Esophagus squamous epithelium (tissue), 4 donors: ENCODE measurements around the gene AIG1.

Experiments
- POLR2A ChIP-seq, 4 donors: fragments of 450-650 bp; IDR thresholded peaks; one replicate each; pipeline ENCODE4 v1.6.1; 2017; ENCODE audit warnings: antibody characterized with exemption in 4 of 4, mild to moderate bottlenecking in 4 of 4, moderate library complexity in 3 of 4
- TF ChIP-seq, protein P1 (sequence below), 6 experiments: fragments of 450-650 bp in 4 of 6; fragments of 200-600 bp in 2 of 6; sonication (generic) in 2 of 6; IDR thresholded peaks; one replicate each; pipeline ENCODE4 v1.5.1; 2016 to 2019; ENCODE audit warnings: antibody characterized with exemption in 6 of 6, mild to moderate bottlenecking in 4 of 6, moderate library complexity in 4 of 6

DNA sequence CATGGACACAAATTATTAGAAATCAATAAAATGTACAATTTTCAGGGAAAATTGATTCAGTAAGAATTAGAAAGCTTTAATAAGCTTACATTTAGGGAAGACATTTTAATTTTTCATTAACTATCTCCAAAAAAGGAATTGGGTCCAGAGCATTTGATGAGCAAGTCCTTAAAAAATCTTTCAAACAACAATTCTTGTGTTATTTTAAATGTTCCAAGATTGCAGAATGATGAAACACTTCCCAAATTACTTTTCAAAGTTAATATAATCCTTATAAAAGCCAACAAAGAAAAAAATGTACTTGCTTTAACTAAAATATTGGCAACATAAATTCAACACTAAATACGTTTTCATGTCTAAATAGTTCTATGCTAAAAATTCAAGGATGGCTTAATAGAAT lies 287.8 kb downstream of the AIG1 start:
- TF ChIP-seq, protein P1, sequence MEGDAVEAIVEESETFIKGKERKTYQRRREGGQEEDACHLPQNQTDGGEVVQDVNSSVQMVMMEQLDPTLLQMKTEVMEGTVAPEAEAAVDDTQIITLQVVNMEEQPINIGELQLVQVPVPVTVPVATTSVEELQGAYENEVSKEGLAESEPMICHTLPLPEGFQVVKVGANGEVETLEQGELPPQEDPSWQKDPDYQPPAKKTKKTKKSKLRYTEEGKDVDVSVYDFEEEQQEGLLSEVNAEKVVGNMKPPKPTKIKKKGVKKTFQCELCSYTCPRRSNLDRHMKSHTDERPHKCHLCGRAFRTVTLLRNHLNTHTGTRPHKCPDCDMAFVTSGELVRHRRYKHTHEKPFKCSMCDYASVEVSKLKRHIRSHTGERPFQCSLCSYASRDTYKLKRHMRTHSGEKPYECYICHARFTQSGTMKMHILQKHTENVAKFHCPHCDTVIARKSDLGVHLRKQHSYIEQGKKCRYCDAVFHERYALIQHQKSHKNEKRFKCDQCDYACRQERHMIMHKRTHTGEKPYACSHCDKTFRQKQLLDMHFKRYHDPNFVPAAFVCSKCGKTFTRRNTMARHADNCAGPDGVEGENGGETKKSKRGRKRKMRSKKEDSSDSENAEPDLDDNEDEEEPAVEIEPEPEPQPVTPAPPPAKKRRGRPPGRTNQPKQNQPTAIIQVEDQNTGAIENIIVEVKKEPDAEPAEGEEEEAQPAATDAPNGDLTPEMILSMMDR (IDR thresholded peaks at IDR 0.05), result no peak
- no peak for TF ChIP-seq POLR2A (IDR thresholded peaks at IDR 0.05)
